ENCODE measurements around the gene CNOT6L.

GRCh38 chr4:77706717-77707116 lies 112.5 kb downstream of the CNOT6L start:
- TF ChIP-seq CTCF (IDR thresholded peaks at IDR 0.05 in 4 of 5, conservative IDR thresholded peaks at IDR 0.05 in 1 of 5) (no peak), POLR2A (IDR thresholded peaks at IDR 0.05) (no peak)
